ENCODE measurements around the gene PTDSS2. TPM values are rescaled to one million over a fixed set of nuclear protein-coding genes. Genes with fewer than 3 reads are reported as not detected.

Gene PTDSS2
- total and polyA plus RNA-seq, 10 of the 15 experiments (the other 5 are each of a cell fraction or from before 2014, with no cell fraction given), result 0.39 to 21.1 (median 10.8) TPM

DNA sequence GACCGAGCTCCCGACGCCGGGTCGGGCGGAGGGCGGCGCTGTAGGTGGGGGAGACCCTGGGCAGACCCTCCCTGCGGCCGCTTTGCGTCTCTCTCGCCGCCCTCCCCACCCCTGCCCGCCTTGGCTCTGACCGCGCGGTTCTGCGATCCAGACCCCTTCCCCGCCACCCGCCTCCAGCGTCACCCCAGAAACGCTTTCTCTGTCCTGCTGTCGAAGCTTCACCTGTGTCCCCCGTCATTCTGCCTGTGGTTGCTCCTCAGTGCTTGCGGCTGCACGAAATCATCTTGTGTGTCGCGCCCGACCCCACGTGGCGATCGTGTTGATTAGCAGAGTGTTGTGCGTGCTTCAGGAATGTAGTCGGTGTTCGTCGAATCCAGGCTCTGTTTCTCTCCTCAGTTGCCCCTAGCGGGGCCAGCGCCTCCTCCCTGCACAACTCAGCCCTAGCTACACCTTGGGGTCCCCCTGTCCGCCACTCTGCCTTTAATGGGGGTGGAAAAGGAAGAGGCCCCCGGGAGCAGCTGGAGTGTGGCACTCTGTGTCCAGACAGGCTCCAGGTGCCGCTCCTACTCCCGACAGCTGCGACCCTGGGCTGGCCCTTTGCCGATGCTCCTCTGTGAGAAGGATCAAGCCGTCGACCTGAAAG lies 851 bp downstream of the PTDSS2 start (continued):
- TF ChIP-seq, protein P1, sequence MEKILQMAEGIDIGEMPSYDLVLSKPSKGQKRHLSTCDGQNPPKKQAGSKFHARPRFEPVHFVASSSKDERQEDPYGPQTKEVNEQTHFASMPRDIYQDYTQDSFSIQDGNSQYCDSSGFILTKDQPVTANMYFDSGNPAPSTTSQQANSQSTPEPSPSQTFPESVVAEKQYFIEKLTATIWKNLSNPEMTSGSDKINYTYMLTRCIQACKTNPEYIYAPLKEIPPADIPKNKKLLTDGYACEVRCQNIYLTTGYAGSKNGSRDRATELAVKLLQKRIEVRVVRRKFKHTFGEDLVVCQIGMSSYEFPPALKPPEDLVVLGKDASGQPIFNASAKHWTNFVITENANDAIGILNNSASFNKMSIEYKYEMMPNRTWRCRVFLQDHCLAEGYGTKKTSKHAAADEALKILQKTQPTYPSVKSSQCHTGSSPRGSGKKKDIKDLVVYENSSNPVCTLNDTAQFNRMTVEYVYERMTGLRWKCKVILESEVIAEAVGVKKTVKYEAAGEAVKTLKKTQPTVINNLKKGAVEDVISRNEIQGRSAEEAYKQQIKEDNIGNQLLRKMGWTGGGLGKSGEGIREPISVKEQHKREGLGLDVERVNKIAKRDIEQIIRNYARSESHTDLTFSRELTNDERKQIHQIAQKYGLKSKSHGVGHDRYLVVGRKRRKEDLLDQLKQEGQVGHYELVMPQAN (conservative IDR thresholded peaks at IDR 0.05), result no peak
- no peak for TF ChIP-seq KAT2A (conservative IDR thresholded peaks at IDR 0.05; ENCODE audit: control insufficient read depth, low read depth, low read length)
- TF ChIP-seq SMAD5 (IDR thresholded peaks at IDR 0.05; ENCODE audit: low read depth), result no peak
- TF ChIP-seq, protein P2, sequence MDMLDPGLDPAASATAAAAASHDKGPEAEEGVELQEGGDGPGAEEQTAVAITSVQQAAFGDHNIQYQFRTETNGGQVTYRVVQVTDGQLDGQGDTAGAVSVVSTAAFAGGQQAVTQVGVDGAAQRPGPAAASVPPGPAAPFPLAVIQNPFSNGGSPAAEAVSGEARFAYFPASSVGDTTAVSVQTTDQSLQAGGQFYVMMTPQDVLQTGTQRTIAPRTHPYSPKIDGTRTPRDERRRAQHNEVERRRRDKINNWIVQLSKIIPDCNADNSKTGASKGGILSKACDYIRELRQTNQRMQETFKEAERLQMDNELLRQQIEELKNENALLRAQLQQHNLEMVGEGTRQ (IDR thresholded peaks at IDR 0.05; ENCODE audit: borderline replicate concordance, low read depth, low read length), result no peak
- TF ChIP-seq, protein P3, sequence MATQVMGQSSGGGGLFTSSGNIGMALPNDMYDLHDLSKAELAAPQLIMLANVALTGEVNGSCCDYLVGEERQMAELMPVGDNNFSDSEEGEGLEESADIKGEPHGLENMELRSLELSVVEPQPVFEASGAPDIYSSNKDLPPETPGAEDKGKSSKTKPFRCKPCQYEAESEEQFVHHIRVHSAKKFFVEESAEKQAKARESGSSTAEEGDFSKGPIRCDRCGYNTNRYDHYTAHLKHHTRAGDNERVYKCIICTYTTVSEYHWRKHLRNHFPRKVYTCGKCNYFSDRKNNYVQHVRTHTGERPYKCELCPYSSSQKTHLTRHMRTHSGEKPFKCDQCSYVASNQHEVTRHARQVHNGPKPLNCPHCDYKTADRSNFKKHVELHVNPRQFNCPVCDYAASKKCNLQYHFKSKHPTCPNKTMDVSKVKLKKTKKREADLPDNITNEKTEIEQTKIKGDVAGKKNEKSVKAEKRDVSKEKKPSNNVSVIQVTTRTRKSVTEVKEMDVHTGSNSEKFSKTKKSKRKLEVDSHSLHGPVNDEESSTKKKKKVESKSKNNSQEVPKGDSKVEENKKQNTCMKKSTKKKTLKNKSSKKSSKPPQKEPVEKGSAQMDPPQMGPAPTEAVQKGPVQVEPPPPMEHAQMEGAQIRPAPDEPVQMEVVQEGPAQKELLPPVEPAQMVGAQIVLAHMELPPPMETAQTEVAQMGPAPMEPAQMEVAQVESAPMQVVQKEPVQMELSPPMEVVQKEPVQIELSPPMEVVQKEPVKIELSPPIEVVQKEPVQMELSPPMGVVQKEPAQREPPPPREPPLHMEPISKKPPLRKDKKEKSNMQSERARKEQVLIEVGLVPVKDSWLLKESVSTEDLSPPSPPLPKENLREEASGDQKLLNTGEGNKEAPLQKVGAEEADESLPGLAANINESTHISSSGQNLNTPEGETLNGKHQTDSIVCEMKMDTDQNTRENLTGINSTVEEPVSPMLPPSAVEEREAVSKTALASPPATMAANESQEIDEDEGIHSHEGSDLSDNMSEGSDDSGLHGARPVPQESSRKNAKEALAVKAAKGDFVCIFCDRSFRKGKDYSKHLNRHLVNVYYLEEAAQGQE (IDR thresholded peaks at IDR 0.05; ENCODE audit: low read depth, low read length), result no peak

All from GM12878 (cell line).